GM23338 (cell line): ENCODE results near the gene PPP2R2D. TPM values are rescaled to one million over a fixed set of nuclear protein-coding genes. Genes with fewer than 3 reads are reported as not detected.

ENCODE experiments used
- ATAC-seq: fragments of 200-7000 bp; cut with Tn5 transposase; 3 replicates; pipeline ENCODE4 v1.9.1; 2020
- DNase-seq: peaks from one replicate; pipeline ENCODE4 v3.0.0-alpha.2; 2015; ENCODE audit warnings: low spot score
- H2AFZ ChIP-seq: fragments of 200-600 bp; sonication (generic); 2 replicates; pipeline ENCODE4 v1.8.0; 2016; ENCODE audit warnings: antibody characterized with exemption, mild to moderate bottlenecking, moderate library complexity
- H3F3A ChIP-seq: fragments of 200-600 bp; sonication (generic); replicated peaks from 2 replicates; pipeline ENCODE4 v1.8.0; 2017; ENCODE audit warnings: antibody characterized with exemption, mixed run types, low read depth
- H3K27ac ChIP-seq: fragments of 200-600 bp; sonication (generic); 2 replicates; pipeline ENCODE4 v1.6.1; 2016; ENCODE audit warnings: low read depth
- H3K27me3 ChIP-seq: fragments of 200-600 bp; sonication (generic); 2 replicates; pipeline ENCODE4 v1.8.0; 2016; ENCODE audit warnings: mild to moderate bottlenecking, mixed run types, moderate library complexity; ENCODE audit not compliant: insufficient read depth
- H3K36me3 ChIP-seq: fragments of 200-600 bp; sonication (generic); 2 replicates; pipeline ENCODE4 v1.8.0; 2016; ENCODE audit warnings: mild to moderate bottlenecking; ENCODE audit not compliant: insufficient read depth
- H3K4me1 ChIP-seq: fragments of 200-600 bp; sonication (generic); 2 replicates; pipeline ENCODE4 v1.8.0; 2016; ENCODE audit warnings: mild to moderate bottlenecking, moderate library complexity; ENCODE audit not compliant: insufficient read depth
- H3K4me2 ChIP-seq: fragments of 200-600 bp; sonication (generic); 2 replicates; pipeline ENCODE4 v1.7.1; 2017; ENCODE audit warnings: mixed run types
- H3K4me3 ChIP-seq: fragments of 200-600 bp; sonication (generic); 2 replicates; pipeline ENCODE4 v1.6.1; 2016; ENCODE audit warnings: mixed run types
- H3K79me2 ChIP-seq: fragments of 200-600 bp; sonication (generic); replicated peaks from 2 replicates; pipeline ENCODE4 v1.8.0; 2017; ENCODE audit warnings: mild to moderate bottlenecking; ENCODE audit not compliant: insufficient read depth
- H3K9me2 ChIP-seq: fragments of 200-600 bp; sonication (generic); 2 replicates; pipeline ENCODE4 v1.8.0; 2017; ENCODE audit not compliant: insufficient read depth
- H4K20me1 ChIP-seq: fragments of 200-600 bp; sonication (generic); replicated peaks from 2 replicates; pipeline ENCODE4 v1.8.0; 2017; ENCODE audit warnings: mild to moderate bottlenecking; ENCODE audit not compliant: insufficient read depth
- H3K27ac Mint-ChIP-seq: 2 replicates; pipeline ENCODE4 v1.8.0; 2020; ENCODE audit warnings: inconsistent platforms, mild to moderate bottlenecking, moderate library complexity, mixed read lengths
- H3K27me3 Mint-ChIP-seq: 3 replicates; pipeline ENCODE4 v1.8.0; 2022; ENCODE audit warnings: low read depth, mild to moderate bottlenecking, moderate library complexity, mixed read lengths, inconsistent platforms; ENCODE audit not compliant: insufficient read depth, poor library complexity
- H3K36me3 Mint-ChIP-seq: 3 replicates; pipeline ENCODE4 v1.8.0; 2021; ENCODE audit warnings: low read depth, mild to moderate bottlenecking, inconsistent platforms, moderate library complexity, mixed read lengths
- H3K4me1 Mint-ChIP-seq: 3 replicates; pipeline ENCODE4 v1.8.0; 2020; ENCODE audit warnings: mild to moderate bottlenecking, inconsistent platforms, mixed read lengths
- H3K4me3 Mint-ChIP-seq: 3 replicates; pipeline ENCODE4 v1.8.0; 2021; ENCODE audit warnings: moderate library complexity, mild to moderate bottlenecking, inconsistent platforms, mixed read lengths
- H3K9me3 Mint-ChIP-seq: 3 replicates; pipeline ENCODE4 v1.8.0; 2020; ENCODE audit warnings: moderate library complexity, mild to moderate bottlenecking, inconsistent platforms, mixed read lengths
- ETS1 ChIP-seq: IDR thresholded peaks from 2 replicates; pipeline ENCODE4 v1.6.1; 2016; ENCODE audit warnings: antibody characterized with exemption
- EZH2 ChIP-seq: fragments of 200-600 bp; sonication (generic); IDR thresholded peaks from one replicate; pipeline ENCODE4 v1.8.0; 2017; ENCODE audit warnings: antibody characterized with exemption, mild to moderate bottlenecking, low read depth; ENCODE audit not compliant: unreplicated experiment
- JUNB ChIP-seq: IDR thresholded peaks from one replicate; pipeline ENCODE4 v1.6.1; 2016; ENCODE audit warnings: antibody characterized with exemption; ENCODE audit not compliant: unreplicated experiment
- NANOG ChIP-seq: IDR thresholded peaks from 2 replicates; pipeline ENCODE4 v1.6.1; 2016; ENCODE audit warnings: antibody characterized with exemption, borderline replicate concordance
- POLR2AphosphoS5 ChIP-seq: IDR thresholded peaks from 2 replicates; pipeline ENCODE4 v1.6.1; 2016; ENCODE audit warnings: antibody characterized with exemption, low read depth
- REST ChIP-seq: IDR thresholded peaks from one replicate; pipeline ENCODE4 v1.6.1; 2018; ENCODE audit warnings: antibody characterized with exemption; ENCODE audit not compliant: unreplicated experiment
- ZNF462 ChIP-seq: fragments of 250-450 bp; sonication (Bioruptor Pico); IDR thresholded peaks from 2 replicates; pipeline ENCODE4 v1.5.0; 2020; ENCODE audit warnings: mild to moderate bottlenecking, moderate library complexity
- polyA plus RNA-seq: library from polyadenylated mRNA; unstranded; fragments of >200 nt; fragmentation: Nextera tagmentation; extraction: Ambion mirVana; gene quantifications from 2 replicates; pipeline ENCODE4 v1.2.1, GENCODE V29; 2016
- total RNA-seq: library from RNA; depleted of rRNA; stranded (reverse); fragments of >200 nt; shearing (Covaris generic); gene quantifications from 2 replicates; pipeline ENCODE4 v1.2.3, GENCODE V29; 2014

Gene PPP2R2D
- total and polyA plus RNA-seq, 2 experiments from 2014 or later: 28.8 to 33.7 TPM

- TF ChIP-seq ETS1 (no peak), EZH2 (no peak), POLR2AphosphoS5 (no peak), NANOG (no peak)
Observed at GRCh38 chr10:131959841-131960240, 59.0 kb downstream of the PPP2R2D start (continued).

- H3K79me2 ChIP-seq: no peaks in the 10 kb centered on the region
- H3F3A ChIP-seq: no peaks in the 10 kb centered on the region
- Mint-ChIP-seq H3K4me1 (peaks cover 3% of the 10 kb centered on the region; the same call in 2 of the 3 replicates), H3K36me3 (peaks cover 42% of the 10 kb centered on the region), H3K27me3 (peaks cover 18% of the 10 kb centered on the region), H3K27ac (no peak overlapping the region), H3K4me3 (no peak overlapping the region), H3K9me3 (peaks cover 16% of the 10 kb centered on the region)
- H4K20me1 ChIP-seq: peaks cover 4% of the 10 kb centered on the region; the same call in 1 of the 2 replicates
- no peaks in the 10 kb centered on the region for H3K4me1 ChIP-seq
- H3K9me2 ChIP-seq: no peaks in the 10 kb centered on the region
- ATAC-seq (peak; percentile 74), DNase-seq (peak; percentile 24)
- no peaks in the 10 kb centered on the region for H3K27me3 ChIP-seq
- TF ChIP-seq ZNF462 (CRISPR knock-in tag): no peak
- TF ChIP-seq JUNB: no peak
- no peak for TF ChIP-seq REST
- no peak overlapping the region for H3K4me3 ChIP-seq
- H2AFZ ChIP-seq: no peak overlapping the region
- H3K36me3 ChIP-seq: peaks cover 8% of the 10 kb centered on the region; the same call in 1 of the 2 replicates
- H3K4me2 ChIP-seq: no peak overlapping the region
- no peak overlapping the region for H3K27ac ChIP-seq
Observed at GRCh38 chr10:131960631-131961046, 59.8 kb downstream of the PPP2R2D start.
